ENCODE results near the gene SCGN.

SCGN gene

GRCh38 chr6:25685896-25686295, 33.9 kb downstream of the SCGN start:
- no peak for TF ChIP-seq GATA3 (IDR thresholded peaks at IDR 0.05; ENCODE audit: low read depth, low read length)
- TF ChIP-seq GATA2 (IDR thresholded peaks at IDR 0.05; ENCODE audit: low read depth, low read length) = no peak

GRCh38 chr6:25686856-25687255, 34.8 kb downstream of the SCGN start:
- TF ChIP-seq GATA3 (IDR thresholded peaks at IDR 0.05; ENCODE audit: low read depth, low read length) = no peak
- TF ChIP-seq GATA2 (IDR thresholded peaks at IDR 0.05; ENCODE audit: low read depth, low read length) = no peak

- no peak for TF ChIP-seq GATA2 (IDR thresholded peaks at IDR 0.05; ENCODE audit: low read depth, low read length)
- TF ChIP-seq GATA3 (IDR thresholded peaks at IDR 0.05; ENCODE audit: low read depth, low read length) = no peak
Measured at GRCh38 chr6:25689966-25690365, 38.0 kb downstream of the SCGN start.

GRCh38 chr6:25691894-25692293, 39.9 kb downstream of the SCGN start:
- TF ChIP-seq GATA3 (IDR thresholded peaks at IDR 0.05; ENCODE audit: low read depth, low read length) = no peak
- TF ChIP-seq GATA2 (IDR thresholded peaks at IDR 0.05; ENCODE audit: low read depth, low read length) = no peak

- no peak for TF ChIP-seq GATA3 (IDR thresholded peaks at IDR 0.05; ENCODE audit: low read depth, low read length)
- TF ChIP-seq GATA2 (IDR thresholded peaks at IDR 0.05; ENCODE audit: low read depth, low read length) = no peak
Measured at GRCh38 chr6:25692472-25692871, 40.5 kb downstream of the SCGN start.

GRCh38 chr6:25694366-25694765, 42.4 kb downstream of the SCGN start:
- no peak for TF ChIP-seq GATA3 (IDR thresholded peaks at IDR 0.05; ENCODE audit: low read depth, low read length)
- no peak for TF ChIP-seq GATA2 (IDR thresholded peaks at IDR 0.05; ENCODE audit: low read depth, low read length)

- no peak for TF ChIP-seq GATA3 (IDR thresholded peaks at IDR 0.05; ENCODE audit: low read depth, low read length)
- TF ChIP-seq GATA2 (IDR thresholded peaks at IDR 0.05; ENCODE audit: low read depth, low read length) = no peak
Measured at GRCh38 chr6:25695671-25696070, 43.7 kb downstream of the SCGN start.

GRCh38 chr6:25697537-25698340, 45.7 kb downstream of the SCGN start:
- TF ChIP-seq GATA3 (IDR thresholded peaks at IDR 0.05; ENCODE audit: low read depth, low read length) = no peak
- TF ChIP-seq GATA2 (IDR thresholded peaks at IDR 0.05; ENCODE audit: low read depth, low read length) = no peak

GRCh38 chr6:25698631-25699030, 46.6 kb downstream of the SCGN start:
- TF ChIP-seq GATA3 (IDR thresholded peaks at IDR 0.05; ENCODE audit: low read depth, low read length) (no peak), GATA2 (IDR thresholded peaks at IDR 0.05; ENCODE audit: low read depth, low read length) (no peak)

GRCh38 chr6:25699649-25700048, 47.6 kb downstream of the SCGN start:
- TF ChIP-seq GATA3 (IDR thresholded peaks at IDR 0.05; ENCODE audit: low read depth, low read length) = no peak
- no peak for TF ChIP-seq GATA2 (IDR thresholded peaks at IDR 0.05; ENCODE audit: low read depth, low read length)

- no peak for TF ChIP-seq GATA2 (IDR thresholded peaks at IDR 0.05; ENCODE audit: low read depth, low read length)
- TF ChIP-seq GATA3 (IDR thresholded peaks at IDR 0.05; ENCODE audit: low read depth, low read length) = no peak
Measured at GRCh38 chr6:25700761-25701160, 48.7 kb downstream of the SCGN start.

- no peak for TF ChIP-seq GATA2 (IDR thresholded peaks at IDR 0.05; ENCODE audit: low read depth, low read length)
- no peak for TF ChIP-seq GATA3 (IDR thresholded peaks at IDR 0.05; ENCODE audit: low read depth, low read length)
Measured at GRCh38 chr6:25701807-25702206, 49.8 kb downstream of the SCGN start.

GRCh38 chr6:25703005-25703404, 51.0 kb downstream of the SCGN start:
- TF ChIP-seq GATA2 (IDR thresholded peaks at IDR 0.05; ENCODE audit: low read depth, low read length) (no peak), GATA3 (IDR thresholded peaks at IDR 0.05; ENCODE audit: low read depth, low read length) (no peak)

- TF ChIP-seq GATA3 (IDR thresholded peaks at IDR 0.05; ENCODE audit: low read depth, low read length) = no peak
- no peak for TF ChIP-seq GATA2 (IDR thresholded peaks at IDR 0.05; ENCODE audit: low read depth, low read length)
Measured at GRCh38 chr6:25704001-25704400, 52.0 kb downstream of the SCGN start.

GRCh38 chr6:25706314-25707014, 54.4 kb downstream of the SCGN start:
- TF ChIP-seq GATA2 (IDR thresholded peaks at IDR 0.05; ENCODE audit: low read depth, low read length) (peak; percentile 50; the same call in 1 of the 2 replicates), GATA3 (IDR thresholded peaks at IDR 0.05; ENCODE audit: low read depth, low read length) (peak; percentile 24; the same call in 1 of the 2 replicates)
